ENCODE measurements around the gene MYH9.

GRCh38 chr22:36236388-36237319, 151.1 kb downstream of the MYH9 start:
- no peak for TF ChIP-seq CTCF (IDR thresholded peaks at IDR 0.05)
- TF ChIP-seq TEAD4 (IDR thresholded peaks at IDR 0.05; ENCODE audit: borderline replicate concordance, insufficient read depth): no peak
- TF ChIP-seq CHD2 (IDR thresholded peaks at IDR 0.05; ENCODE audit: low read length, partially characterized antibody): no peak
- no peak for TF ChIP-seq EP300 (IDR thresholded peaks at IDR 0.05; ENCODE audit: borderline replicate concordance in 1 of 2, low read depth in 1 of 2, low read length in 1 of 2)
- no peak for TF ChIP-seq FOXJ3 (CRISPR knock-in tag; IDR thresholded peaks at IDR 0.05)
- no peak for TF ChIP-seq EZH2phosphoT487 (IDR thresholded peaks at IDR 0.05; ENCODE audit: borderline replicate concordance, low read depth)
- TF ChIP-seq SMC3 (IDR thresholded peaks at IDR 0.05; ENCODE audit: low read depth, low read length): no peak

All from SK-N-SH (cell line).